ENCODE measurements around the gene RNF17. TPM values are rescaled to one million over a fixed set of nuclear protein-coding genes. Genes with fewer than 3 reads are reported as not detected.

The RNF17 gene
- total and polyA plus RNA-seq, 12 donors: 0.28 TPM; not detected in 11

DNA sequence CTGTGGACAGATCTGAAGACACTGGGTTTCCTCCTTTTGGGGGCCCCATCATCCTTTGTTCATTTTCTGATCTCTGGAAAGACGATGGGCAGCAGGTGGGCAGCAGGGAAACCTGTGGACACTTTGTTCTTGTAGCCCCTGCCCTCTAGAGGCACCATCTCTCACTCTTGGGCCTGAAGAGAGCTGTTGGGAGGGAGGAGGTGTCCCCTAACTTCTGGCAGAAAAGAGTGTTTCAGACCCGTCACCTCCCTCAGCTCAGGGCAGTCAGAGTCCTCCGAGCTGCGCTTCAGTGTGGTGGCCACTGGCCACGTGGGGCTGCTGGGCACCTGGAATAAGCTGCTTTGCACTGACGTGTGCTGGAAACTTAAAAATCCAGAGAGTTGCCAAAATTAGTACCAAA, 26.9 kb upstream of the RNF17 start:
- DNase-seq: no peak
- WGBS, 4 donors: 75 to 86% (median 80%) methylated on average over 6 of the region's 6 CpGs

GRCh38 chr13:24738366-24738847, 25.6 kb upstream of the RNF17 start:
- Histone ChIP-seq H3K27me3 (no peaks in the 10 kb centered on the region), H3K9me3 (replicated peaks in 1 of 3) (no peaks in the 10 kb centered on the region), H3K27ac (no peak overlapping the region), H3K4me1 (replicated peaks in 1 of 2) (no peaks in the 10 kb centered on the region), H3K36me3 (replicated peaks in 1 of 2) (no peaks in the 10 kb centered on the region), H3K4me3 (no peak overlapping the region)
- no peak for TF ChIP-seq POLR2A (IDR thresholded peaks at IDR 0.05)
- TF ChIP-seq, protein P1, sequence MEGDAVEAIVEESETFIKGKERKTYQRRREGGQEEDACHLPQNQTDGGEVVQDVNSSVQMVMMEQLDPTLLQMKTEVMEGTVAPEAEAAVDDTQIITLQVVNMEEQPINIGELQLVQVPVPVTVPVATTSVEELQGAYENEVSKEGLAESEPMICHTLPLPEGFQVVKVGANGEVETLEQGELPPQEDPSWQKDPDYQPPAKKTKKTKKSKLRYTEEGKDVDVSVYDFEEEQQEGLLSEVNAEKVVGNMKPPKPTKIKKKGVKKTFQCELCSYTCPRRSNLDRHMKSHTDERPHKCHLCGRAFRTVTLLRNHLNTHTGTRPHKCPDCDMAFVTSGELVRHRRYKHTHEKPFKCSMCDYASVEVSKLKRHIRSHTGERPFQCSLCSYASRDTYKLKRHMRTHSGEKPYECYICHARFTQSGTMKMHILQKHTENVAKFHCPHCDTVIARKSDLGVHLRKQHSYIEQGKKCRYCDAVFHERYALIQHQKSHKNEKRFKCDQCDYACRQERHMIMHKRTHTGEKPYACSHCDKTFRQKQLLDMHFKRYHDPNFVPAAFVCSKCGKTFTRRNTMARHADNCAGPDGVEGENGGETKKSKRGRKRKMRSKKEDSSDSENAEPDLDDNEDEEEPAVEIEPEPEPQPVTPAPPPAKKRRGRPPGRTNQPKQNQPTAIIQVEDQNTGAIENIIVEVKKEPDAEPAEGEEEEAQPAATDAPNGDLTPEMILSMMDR (IDR thresholded peaks at IDR 0.05): no peak
- WGBS, 4 donors: 78 to 95% (median 89%) methylated on average over 5 of the region's 5 CpGs
- intact Hi-C loops (cut with DNase I): no loop called here
- DNase-seq: no peak

More for the DNA sequence above, 26.9 kb upstream of the RNF17 start:
- Histone ChIP-seq H3K27me3 (no peaks in the 10 kb centered on the region), H3K36me3 (replicated peaks in 1 of 2) (no peaks in the 10 kb centered on the region), H3K4me1 (replicated peaks in 1 of 2) (no peaks in the 10 kb centered on the region), H3K9me3 (replicated peaks in 1 of 3) (no peaks in the 10 kb centered on the region), H3K27ac (no peak overlapping the region), H3K4me3 (no peak overlapping the region)
- intact Hi-C loops (cut with DNase I): no loop called here
- TF ChIP-seq, protein P1 (IDR thresholded peaks at IDR 0.05): no peak
- TF ChIP-seq POLR2A (IDR thresholded peaks at IDR 0.05): no peak

DNA sequence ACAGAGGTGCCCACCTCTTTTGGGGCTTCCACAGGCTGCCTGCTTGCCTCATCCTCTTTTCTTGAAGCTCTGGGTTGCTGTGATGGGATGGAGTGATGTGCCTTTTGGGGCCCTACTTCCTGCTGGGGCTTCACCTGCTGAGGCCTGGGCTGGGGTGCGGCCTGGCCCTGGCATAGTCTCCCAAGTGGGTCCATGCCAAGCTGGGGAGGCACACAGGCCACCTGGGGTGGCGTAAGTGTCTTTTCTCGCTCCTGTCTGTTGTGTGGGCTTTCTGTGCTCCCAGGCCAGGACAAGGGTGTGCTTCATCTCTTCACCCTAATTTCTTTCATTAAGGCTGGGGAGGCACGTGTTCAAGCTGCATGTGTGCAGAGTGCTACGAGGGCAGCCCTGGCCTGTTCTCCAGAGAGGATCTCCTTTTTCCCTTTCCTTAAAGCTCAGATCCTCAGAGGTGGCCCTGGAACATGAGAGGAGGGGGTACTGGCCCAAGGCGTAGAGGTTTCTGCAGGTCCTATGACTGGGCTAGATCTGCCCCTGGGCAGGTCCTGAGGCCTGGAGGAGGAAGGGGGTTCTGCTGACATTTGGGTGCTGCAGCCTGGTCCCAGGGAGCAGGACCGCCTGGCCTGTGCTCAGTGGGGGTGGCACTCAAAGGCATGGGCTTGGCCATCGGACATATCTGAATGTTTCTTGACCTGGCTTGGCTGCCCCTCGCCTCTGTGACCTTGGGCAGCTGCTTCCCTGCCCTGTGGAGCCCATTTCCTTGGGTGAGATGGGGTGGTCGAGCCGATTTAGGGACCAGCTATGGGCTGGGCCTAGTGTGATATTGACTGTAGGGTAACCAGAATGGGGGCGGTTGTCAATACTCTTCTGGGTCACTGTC, 23.7 kb upstream of the RNF17 start:
- H3K4me3 ChIP-seq: no peak overlapping the region
- H3K36me3 ChIP-seq (replicated peaks in 1 of 2): no peaks in the 10 kb centered on the region
- WGBS, 4 donors: 91 to 98% (median 94%) methylated on average over 5 to 12 of the region's 12 CpGs
- no peak for DNase-seq
- no peak overlapping the region for H3K27ac ChIP-seq
- intact Hi-C loops (cut with DNase I): no loop called here
- no peaks in the 10 kb centered on the region for H3K9me3 ChIP-seq (replicated peaks in 1 of 3)
- peaks cover 5% of the 10 kb centered on the region for H3K27me3 ChIP-seq
- TF ChIP-seq POLR2A (IDR thresholded peaks at IDR 0.05): no peak
- TF ChIP-seq, protein P1 (IDR thresholded peaks at IDR 0.05): no peak
- no peaks in the 10 kb centered on the region for H3K4me1 ChIP-seq (replicated peaks in 1 of 2)

- no peak for DNase-seq
- Histone ChIP-seq H3K9me3 (replicated peaks in 1 of 3) (no peaks in the 10 kb centered on the region), H3K27ac (no peak overlapping the region), H3K4me3 (no peak overlapping the region), H3K27me3 (peaks cover 14% of the 10 kb centered on the region), H3K36me3 (replicated peaks in 1 of 2) (no peaks in the 10 kb centered on the region), H3K4me1 (replicated peaks in 1 of 2) (no peaks in the 10 kb centered on the region)
- 58 to 88% (median 78%) methylated on average over 3 to 11 of the region's 11 CpGs for WGBS, 4 donors
- intact Hi-C loops (cut with DNase I): no loop called here
- no peak for TF ChIP-seq POLR2A (IDR thresholded peaks at IDR 0.05)
- TF ChIP-seq, protein P1 (IDR thresholded peaks at IDR 0.05): no peak
Observed at GRCh38 chr13:24741016-24741662, 22.8 kb upstream of the RNF17 start.
